Stimulated activated CD4-positive, alpha-beta T cell treated with anti-CD3 and anti-CD28 coated beads, Interleukin-1b, Interleukin-23, amount 100 ng/mL, for 24 hours (primary cell): ENCODE data around the gene HHIPL1.
"Not testable (repeated sequence)": the region's sequence is repeated elsewhere in the genome, so short reads cannot be mapped to it uniquely, and the experiment has no call there.

ENCODE experiments used
- DNase-seq, 4 experiments: peaks; one replicate each; pipeline ENCODE4 v3.0.0-alpha.2; 2020; ENCODE audit warnings: low read depth in 4 of 4, low spot score in 1 of 4

HHIPL1 gene

DNA sequence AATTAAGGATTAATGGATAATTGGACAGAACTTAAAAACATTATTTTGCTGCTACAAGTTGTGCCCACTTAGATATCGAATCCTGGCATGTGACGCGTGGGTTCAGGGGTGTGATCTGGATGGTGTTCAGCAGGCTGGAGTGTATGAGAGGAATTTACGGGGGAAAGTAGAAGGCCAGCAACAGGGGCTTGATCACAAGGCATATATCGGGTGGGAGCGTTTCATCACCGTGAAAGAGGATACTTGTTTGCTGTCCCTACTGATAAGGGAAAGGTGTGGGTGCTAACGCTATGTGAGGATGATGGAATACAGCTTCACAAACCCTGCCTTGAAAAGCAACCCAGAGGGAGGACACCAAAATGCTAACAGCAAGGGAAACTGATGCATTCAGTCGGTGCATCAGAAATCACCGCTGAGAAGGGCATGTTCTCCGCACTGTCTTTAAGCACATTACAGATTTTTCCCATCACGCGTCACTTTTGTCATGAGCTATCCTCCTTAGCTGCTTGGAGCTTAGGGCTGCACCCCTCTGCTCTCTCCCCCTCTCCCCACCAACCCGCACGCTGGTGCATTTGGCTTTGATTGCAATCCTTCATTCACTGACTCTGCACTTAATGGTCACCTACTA, 13.4 kb downstream of the HHIPL1 start:
- DNase-seq, result no peak

GRCh38 chr14:99659333-99659741, 14.4 kb downstream of the HHIPL1 start:
- DNase-seq, result no peak

GRCh38 chr14:99660006-99660566, 15.2 kb downstream of the HHIPL1 start:
- no peak for DNase-seq

DNA sequence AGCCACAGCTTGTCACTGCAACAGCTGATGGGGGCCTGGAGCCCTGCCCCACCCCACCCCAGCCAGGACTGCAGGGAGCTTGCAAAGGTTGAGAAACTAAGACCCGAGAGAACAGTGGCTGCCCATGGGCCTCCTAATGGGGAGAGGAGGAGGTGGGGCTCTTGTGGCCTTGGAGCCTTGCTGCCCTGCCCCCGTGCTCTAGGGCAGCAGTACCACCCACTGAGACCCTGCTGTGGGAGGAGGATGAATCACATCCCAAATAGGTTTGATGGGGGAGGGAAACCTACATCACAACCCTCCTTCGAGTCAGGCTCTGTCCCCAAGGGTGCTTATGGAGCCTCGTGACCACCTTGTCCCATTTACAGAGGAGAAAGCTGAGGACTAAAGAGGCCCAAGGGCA, 15.9 kb downstream of the HHIPL1 start:
- no peak for DNase-seq

- DNase-seq, result not testable (repeated sequence)
Measured at GRCh38 chr14:99661206-99661605, 16.3 kb downstream of the HHIPL1 start.

- no peak for DNase-seq
Measured at GRCh38 chr14:99662846-99663245, 17.9 kb downstream of the HHIPL1 start.

- no peak for DNase-seq
Measured at GRCh38 chr14:99663386-99664057, 18.6 kb downstream of the HHIPL1 start.

- DNase-seq, result no peak
Measured at GRCh38 chr14:99664058-99664936, 19.4 kb downstream of the HHIPL1 start.

- no peak for DNase-seq
Measured at GRCh38 chr14:99664937-99665273, 20.0 kb downstream of the HHIPL1 start.

GRCh38 chr14:99666533-99666932, 21.6 kb downstream of the HHIPL1 start:
- DNase-seq, result no peak

DNA sequence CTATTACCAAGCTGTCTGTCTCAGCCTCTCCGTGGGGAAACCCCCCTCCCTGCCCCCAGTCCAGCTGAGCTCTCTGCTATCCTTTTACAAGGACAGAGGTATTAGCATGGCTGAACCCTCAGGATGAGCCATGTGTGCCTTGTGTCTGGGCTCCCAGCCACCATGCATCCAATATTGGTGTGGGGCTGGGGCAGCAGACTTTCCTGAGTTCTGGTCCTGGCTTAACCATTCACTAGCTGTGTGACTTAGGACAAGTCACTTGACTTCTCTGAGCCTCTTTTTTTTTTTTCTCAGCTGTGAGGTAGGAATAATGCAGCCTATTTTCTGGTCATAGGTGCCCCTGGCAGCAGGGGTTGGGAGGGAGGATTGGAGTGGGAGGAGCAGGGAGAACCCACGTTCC, 22.1 kb downstream of the HHIPL1 start:
- no peak for DNase-seq

DNA sequence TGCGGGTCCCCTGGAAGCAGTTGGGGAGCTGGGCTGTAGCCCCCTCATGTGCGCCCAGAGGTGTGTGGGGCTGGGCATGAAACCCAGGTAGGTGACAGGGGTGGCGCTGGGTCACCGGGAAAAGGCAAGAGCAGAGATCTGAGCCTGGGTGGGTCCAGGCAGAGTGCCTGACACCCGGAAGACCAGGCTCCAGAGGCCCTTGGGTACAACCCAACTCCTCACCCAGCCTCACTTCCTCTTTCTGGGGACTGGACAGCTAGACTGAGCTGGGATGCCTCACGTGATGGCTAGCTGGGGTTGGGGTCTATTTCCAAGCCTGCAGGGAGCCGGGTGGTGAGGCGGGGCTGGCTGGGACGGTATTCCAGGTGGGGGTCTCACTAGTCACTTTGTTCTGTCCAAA, 22.9 kb downstream of the HHIPL1 start:
- DNase-seq, result no peak

DNA sequence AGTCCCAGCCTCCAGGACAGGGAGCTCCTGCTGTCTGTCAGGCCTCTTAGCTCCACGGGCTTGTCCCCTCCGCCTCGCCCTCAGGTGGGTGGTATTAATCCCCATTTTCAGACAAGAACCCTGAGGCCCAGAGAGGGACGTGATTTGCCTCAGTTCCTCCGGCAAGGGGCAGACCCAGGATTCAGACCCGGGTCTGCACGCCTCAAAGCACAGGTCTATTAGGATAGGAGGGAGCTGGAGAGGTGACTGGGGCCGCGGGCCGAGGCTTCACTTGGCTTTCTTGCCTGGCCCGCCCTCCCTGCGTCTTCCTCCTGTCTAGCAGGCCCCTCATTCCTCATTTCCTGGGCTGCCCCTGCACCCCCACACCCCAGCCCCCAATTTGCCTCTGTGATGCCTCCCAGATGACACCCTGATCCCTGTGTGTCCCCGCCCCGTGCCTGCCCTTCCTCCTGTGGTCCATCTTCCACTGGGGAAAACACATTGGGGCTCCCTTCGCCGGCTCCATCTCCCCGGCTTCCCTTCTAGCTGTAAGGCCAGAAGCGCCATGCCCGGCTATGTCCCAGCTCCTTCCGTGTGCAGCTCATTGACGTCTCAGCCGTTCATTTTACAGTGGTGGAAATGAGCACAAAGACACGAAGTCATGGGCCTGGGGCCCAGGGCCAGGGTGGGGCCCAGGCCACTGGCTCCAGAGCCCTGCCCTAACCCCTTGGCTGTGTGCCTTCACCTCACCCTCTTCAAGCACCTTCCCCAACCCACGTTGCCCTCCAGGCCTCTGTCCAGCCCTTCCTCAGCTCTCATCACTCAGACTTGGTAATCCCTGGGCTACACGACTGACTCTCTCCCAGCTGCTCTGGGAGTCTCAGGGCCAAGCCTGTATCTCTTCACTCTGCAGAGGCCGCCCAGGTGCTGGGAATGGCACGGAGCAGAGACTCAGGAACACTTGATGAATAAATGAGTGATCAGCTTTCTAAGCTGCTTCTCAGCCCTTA, 23.7 kb downstream of the HHIPL1 start:
- DNase-seq, result no peak

DNA sequence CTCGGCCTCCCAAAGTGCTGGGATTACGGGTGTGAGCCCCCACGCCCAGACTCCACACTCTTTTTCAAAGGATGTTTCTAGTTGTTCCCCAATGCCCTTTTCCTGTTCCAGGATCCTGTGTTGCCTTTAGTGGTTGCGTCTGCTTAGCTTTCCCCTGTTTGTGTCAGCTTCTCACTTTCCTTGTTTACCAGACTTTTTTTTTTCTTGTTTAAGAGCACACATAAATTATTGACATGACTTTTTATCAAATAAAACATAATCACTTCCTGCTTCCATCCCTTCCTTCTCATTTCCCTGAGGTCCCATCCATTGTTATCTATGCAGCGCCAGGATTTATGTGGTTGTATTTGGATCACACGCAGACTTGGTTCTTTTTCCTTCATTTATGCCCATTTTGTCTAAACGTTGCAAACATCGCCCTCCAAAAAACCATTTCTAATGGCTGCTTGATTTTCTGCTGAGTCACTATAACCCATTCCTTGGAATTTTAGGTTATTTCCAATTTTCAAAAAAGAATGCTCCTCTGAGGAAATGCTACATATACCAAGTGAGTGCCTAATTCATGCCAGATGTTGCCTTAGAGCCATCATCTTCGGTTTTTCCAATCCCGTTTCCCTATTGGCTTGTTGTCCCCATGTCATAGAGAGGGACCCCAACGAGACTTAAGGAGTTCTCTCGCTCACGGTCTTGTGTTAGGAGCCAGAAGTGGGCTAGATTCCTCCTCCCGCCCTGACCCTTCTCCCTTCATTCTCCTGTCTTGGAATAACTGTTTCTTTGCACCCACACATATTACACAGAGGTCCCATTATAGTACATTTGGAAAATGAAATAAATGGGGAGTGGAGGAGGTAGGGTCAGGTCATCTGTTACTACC, 25.7 kb downstream of the HHIPL1 start:
- no peak for DNase-seq

DNA sequence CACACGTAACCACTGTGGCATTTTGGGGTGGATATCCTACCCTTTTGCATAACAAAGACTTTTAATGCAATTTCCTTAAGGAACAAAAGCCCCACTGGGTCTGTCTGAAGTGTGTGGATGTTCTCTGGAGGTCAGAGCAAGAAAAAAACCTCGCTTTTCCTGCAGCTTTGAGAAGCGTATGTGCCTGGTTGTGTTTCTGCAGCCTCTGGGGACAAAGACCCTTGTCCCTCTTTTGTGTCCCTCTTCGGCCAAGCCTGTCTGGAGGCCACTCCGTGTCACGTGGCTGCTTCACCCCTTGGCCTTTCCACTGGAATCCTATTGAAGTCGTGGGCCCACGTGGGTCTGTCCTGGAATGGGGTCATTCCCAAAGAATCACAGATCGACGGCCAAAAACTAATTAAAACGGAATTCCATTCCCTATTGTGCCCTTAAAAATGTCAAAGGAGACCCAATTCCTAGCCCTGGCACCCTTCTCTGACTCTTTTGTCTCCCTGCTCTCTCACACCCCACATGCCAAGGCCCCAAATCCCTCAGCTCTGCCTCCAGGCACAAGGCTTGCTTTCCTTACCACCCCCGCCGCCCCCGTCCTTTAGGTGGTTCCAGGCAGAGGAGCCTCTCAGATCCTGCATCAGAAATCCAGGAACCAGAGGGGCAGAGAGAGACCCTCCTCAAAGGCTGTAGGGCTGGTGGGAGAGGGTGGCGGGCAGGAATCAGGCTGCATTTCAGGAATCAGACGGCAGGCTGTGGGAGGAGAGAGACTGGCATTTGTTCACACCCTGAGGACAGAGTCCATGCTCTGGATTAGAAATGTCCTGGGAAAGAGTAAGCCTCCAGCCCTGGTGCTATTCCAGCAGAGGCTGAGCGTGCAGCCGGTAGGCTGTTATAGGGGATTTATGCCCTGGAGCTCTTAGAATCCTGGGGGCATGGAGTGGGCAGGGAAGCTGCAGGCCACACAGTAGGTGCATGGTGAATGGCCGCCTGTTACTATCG, 26.6 kb downstream of the HHIPL1 start:
- no peak for DNase-seq

- no peak for DNase-seq
Measured at GRCh38 chr14:99672506-99673304, 27.8 kb downstream of the HHIPL1 start.

DNA sequence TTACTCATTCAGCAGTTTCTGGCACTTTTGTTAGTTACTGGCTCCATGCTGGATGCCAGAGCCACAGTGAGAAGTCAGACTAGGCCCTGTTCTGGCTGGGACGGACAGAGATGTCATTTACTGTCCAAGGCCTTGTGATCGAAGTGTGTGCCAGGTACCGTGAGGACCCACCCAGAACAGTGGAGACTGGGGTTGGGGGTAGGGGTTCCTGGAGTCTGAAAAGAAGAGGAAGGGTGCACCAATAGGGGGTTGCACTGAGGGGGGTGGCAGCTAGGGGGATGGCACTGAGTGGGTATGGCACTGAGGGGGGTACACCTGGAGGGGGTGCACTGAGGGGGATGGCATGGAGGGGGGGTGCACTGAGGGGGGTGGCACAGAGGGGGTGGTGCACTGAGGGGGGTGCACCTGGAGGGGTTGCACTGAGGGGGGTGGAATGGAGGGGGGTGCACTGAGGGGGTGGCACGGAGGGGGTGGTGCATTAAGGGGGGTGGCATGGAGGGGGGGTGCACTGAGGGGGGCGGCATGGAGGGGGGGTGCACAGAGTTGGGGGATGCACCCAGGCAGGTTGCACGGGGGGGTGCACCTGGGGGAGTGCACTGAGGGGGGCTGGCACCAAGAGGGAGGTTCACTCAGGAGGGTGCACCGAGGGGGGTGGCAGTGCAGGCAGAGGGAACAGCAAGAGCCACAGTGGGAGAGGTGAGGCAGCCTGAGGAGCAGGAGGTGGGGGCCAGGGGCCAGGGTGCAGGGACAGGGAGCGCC, 28.6 kb downstream of the HHIPL1 start:
- no peak for DNase-seq
